Measurements from ENCODE around the gene FYN. TPM values are rescaled to one million over a fixed set of nuclear protein-coding genes. Genes with fewer than 3 reads are reported as not detected.

FYN gene
- total RNA-seq, 2 donors from 2014 or later, result 11.3 to 21.5 TPM

DNA sequence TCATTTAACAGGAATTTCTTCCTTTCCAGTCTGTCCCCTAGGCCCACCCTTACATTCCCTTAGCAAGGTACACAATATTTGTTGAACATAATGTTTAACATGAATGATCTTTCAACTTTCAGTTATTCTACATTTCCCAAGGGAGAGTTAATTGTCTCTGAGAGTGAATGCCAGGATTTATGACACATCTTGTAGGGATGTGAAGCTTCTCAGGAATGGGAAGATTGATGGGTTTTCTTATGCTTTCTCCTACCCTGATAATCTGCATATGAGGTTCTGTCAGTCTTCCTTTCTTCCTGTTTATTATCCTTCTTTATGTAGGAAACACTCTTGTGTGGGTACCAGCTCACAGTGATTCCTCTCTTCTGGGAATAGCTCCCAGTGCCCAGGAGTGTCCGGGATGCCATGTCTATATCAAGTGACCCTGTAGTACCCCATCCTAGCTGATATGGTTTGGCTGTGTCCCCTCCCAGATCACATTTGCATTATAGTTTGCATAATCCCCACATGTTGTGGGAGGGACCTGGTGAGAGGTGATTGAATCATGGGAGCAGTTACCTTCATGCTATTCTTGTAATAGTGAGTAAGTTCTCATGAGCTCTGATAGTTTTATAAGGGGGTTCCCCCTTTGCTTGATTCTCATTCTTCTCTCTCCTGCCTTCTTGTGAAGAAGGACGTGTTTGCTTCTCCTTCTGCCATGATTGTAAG, 7.1 kb upstream of the FYN start:
- no peak for DNase-seq
- H3K27me3 ChIP-seq, result peaks cover 4% of the 10 kb centered on the region
- H3K27ac ChIP-seq, result no peak overlapping the region
- no peaks in the 10 kb centered on the region for H3K9me3 ChIP-seq
- H3K9ac ChIP-seq (ENCODE audit: low read depth in 2 of 2, low read length in 2 of 2), result no peak overlapping the region
- no peaks in the 10 kb centered on the region for H3K4me1 ChIP-seq
- H3K4me3 ChIP-seq, result no peak overlapping the region
- intact Hi-C loops (cut with DNase I), result no loop called here
- H3K36me3 ChIP-seq, result no peaks in the 10 kb centered on the region
- TF ChIP-seq, protein P1, sequence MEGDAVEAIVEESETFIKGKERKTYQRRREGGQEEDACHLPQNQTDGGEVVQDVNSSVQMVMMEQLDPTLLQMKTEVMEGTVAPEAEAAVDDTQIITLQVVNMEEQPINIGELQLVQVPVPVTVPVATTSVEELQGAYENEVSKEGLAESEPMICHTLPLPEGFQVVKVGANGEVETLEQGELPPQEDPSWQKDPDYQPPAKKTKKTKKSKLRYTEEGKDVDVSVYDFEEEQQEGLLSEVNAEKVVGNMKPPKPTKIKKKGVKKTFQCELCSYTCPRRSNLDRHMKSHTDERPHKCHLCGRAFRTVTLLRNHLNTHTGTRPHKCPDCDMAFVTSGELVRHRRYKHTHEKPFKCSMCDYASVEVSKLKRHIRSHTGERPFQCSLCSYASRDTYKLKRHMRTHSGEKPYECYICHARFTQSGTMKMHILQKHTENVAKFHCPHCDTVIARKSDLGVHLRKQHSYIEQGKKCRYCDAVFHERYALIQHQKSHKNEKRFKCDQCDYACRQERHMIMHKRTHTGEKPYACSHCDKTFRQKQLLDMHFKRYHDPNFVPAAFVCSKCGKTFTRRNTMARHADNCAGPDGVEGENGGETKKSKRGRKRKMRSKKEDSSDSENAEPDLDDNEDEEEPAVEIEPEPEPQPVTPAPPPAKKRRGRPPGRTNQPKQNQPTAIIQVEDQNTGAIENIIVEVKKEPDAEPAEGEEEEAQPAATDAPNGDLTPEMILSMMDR (IDR thresholded peaks at IDR 0.05), result no peak

- no peaks in the 10 kb centered on the region for H3K4me1 ChIP-seq
- H3K4me3 ChIP-seq, result no peak overlapping the region
- H3K36me3 ChIP-seq, result no peaks in the 10 kb centered on the region
- TF ChIP-seq, protein P1 (IDR thresholded peaks at IDR 0.05), result no peak
- H3K27ac ChIP-seq, result no peak overlapping the region
- no peaks in the 10 kb centered on the region for H3K9me3 ChIP-seq
- no peak for DNase-seq
- no peak overlapping the region for H3K9ac ChIP-seq (ENCODE audit: low read depth in 2 of 2, low read length in 2 of 2)
- intact Hi-C loops (cut with DNase I), result loop anchor here (10.0 kb wide), 1 partner anchor 161 kb away; no protein-coding TSS in a partner anchor
- peaks cover 19% of the 10 kb centered on the region for H3K27me3 ChIP-seq
Observed at GRCh38 chr6:111875741-111876140, 2.5 kb upstream of the FYN start.

DNA sequence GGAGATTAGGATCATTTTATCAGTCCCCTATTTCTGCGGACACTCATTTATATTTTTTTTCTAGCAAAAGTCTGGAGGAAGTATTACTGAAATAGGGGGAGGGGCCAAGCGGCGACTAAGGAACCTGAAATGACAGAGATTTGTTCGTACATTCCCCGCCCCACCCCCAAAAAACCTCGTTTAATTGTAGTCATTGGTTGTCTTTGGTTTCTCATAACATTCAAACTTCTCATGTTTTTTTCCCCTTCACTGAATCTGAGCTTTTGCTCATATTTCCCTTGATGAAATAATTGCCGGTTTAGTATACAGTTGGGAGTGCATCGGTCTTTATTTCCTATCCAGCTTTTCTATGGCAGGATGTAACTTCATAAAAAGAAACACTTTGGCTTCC, 768 bp upstream of the FYN start:
- intact Hi-C loops (cut with DNase I), result loop anchor here (10.0 kb wide), 1 partner anchor 159 kb away; no protein-coding TSS in a partner anchor
- no peak overlapping the region for H3K9ac ChIP-seq (ENCODE audit: low read depth in 2 of 2, low read length in 2 of 2)

DNA sequence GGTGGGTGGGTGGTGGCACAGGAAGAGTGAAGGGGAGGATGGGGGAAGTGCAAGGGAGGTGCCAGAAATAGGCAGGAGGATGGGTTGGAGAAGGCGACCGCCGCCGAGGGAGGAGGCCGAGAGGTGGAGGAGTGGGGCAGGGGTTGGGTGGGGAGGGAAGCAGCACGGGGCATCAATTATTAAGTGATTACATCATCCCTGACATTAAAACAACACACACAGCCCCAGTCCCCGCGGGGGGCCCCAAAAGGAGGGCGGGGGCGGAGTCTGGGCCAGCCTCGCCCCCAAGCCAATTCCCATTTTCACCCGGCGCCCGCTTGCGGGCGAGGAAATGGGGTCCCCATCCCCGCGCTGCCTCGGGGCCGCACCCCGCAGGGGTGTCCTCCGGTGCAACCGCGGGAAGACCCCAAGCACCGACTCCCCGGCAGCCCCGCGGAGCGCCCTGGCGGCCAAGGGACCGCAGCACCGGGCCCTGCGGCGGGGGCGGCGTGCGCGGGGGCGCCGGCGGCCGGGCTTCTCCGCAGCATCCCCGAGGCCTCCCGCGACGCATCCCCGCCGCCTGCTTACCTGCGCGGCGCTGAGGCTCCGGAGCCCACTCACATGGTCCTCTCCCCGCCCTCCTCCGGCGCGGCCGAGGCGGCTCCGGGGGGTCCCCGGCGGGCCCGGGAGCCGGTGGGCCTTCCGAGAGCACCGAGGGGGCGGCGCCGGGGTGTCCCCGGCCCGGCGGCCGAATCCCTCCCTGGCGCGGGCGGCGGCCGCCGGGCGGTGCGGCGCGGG, 663 bp downstream of the FYN start:
- H3K4me3 ChIP-seq, result peak overlapping the region; percentile 42
- intact Hi-C loops (cut with DNase I), result loop anchor here (10.0 kb wide), 1 partner anchor 158 kb away; no protein-coding TSS in a partner anchor
- peak overlapping the region in 1 of 2 donors; percentile 75 for H3K9ac ChIP-seq (ENCODE audit: low read depth in 2 of 2, low read length in 2 of 2)
- H3K9me3 ChIP-seq, result no peaks in the 10 kb centered on the region
- H3K4me1 ChIP-seq, result no peaks in the 10 kb centered on the region
- TF ChIP-seq, protein P1 (IDR thresholded peaks at IDR 0.05), result no peak
- H3K27ac ChIP-seq, result peak overlapping the region; percentile 37
- DNase-seq, result peak; percentile 42
- H3K27me3 ChIP-seq, result peaks cover 19% of the 10 kb centered on the region
- H3K36me3 ChIP-seq, result no peaks in the 10 kb centered on the region

More for the DNA sequence above, 768 bp upstream of the FYN start:
- Histone ChIP-seq H3K27me3 (peaks cover 19% of the 10 kb centered on the region), H3K27ac (peak overlapping the region; percentile 39), H3K36me3 (no peaks in the 10 kb centered on the region), H3K4me1 (no peaks in the 10 kb centered on the region), H3K4me3 (peak overlapping the region; percentile 42), H3K9me3 (no peaks in the 10 kb centered on the region)
- TF ChIP-seq, protein P1 (IDR thresholded peaks at IDR 0.05), result no peak
- DNase-seq, result peak; percentile 48

DNA sequence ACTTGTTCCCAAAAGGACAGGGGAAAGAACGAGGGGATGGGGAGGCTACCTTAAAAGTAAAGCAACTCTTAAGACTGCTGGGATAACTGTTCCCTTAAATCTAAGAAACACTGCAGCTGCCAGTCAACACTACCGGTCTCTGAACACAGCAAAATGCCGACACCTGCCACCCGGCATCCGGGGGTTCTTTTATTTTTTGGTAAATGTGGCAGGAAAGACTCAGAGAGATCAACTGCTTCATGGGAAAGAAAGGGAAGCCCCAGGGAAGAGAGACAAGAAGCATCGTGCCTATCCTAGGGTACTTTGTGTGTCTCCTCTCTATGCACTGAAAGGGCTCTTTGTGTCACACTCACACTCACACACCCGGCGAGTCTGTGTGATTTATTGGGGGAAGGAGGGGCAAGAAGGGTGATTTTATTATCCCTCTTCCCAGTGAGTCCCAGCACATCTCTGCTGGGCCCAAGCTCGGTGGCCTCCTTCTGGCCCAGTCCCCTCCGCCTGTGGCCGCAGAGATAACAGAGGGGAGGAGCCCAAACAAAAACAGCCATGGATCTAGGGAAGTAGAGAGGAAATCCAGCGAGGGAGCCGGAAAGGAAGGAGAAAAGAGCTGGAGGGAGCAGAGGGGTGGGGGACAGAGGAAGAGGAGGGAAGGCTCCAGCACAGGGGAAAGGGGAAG, 1.4 kb downstream of the FYN start:
- Histone ChIP-seq H3K9ac (ENCODE audit: low read depth in 2 of 2, low read length in 2 of 2) (peak overlapping the region; percentile 40 to 44), H3K27me3 (peaks cover 19% of the 10 kb centered on the region), H3K36me3 (no peaks in the 10 kb centered on the region), H3K27ac (peak overlapping the region; percentile 37), H3K9me3 (no peaks in the 10 kb centered on the region), H3K4me1 (no peaks in the 10 kb centered on the region), H3K4me3 (peak overlapping the region; percentile 42)
- DNase-seq, result peak; percentile 31
- intact Hi-C loops (cut with DNase I), result loop anchor here (10.0 kb wide), 1 partner anchor 157 kb away; no protein-coding TSS in a partner anchor
- TF ChIP-seq, protein P1 (IDR thresholded peaks at IDR 0.05), result no peak
